T-helper 22 cell (primary cell): Measurements from ENCODE around the gene PPP3CB.

Source experiments
- DNase-seq: peaks from one replicate; pipeline ENCODE4 v3.0.0-alpha.2; 2020; ENCODE audit warnings: low read depth

The PPP3CB gene

DNA sequence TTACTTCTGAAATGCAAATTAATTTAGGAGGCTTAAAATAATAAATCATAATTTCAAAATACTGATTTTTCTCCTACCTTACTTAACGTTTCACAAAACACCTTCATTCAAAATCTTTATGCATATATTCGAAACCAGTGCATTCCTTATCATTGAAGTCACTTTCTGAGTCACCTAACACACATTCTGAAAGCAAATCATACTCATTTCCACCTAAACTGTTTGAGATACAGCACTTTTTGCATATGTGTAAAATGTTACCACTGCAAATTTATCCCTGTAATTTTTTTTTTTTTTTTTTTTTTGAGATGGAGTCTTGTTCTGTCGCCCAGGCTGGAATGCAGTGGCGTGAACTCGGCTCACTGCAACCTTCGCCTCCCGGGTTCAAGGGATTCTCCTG, 15.7 kb downstream of the PPP3CB start:
- DNase-seq = no peak

DNA sequence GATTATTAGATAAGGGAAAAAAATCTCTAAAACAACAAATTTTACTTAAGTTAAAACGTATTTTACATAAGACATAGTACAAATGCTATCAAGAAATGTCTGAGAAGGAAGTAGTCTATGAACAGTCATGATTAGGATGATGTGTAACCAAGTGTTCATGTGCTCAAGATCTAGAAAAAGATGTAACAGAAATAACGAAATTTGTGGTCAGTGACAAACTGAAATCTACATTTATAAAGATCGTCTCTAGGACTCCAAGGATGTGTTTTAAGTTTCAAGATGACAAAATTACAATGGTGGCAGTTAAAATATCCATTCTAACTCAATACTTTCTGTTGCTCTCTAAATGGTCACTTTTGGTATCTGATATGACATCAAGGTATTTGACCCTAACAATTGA, 17.2 kb downstream of the PPP3CB start:
- DNase-seq = no peak

DNA sequence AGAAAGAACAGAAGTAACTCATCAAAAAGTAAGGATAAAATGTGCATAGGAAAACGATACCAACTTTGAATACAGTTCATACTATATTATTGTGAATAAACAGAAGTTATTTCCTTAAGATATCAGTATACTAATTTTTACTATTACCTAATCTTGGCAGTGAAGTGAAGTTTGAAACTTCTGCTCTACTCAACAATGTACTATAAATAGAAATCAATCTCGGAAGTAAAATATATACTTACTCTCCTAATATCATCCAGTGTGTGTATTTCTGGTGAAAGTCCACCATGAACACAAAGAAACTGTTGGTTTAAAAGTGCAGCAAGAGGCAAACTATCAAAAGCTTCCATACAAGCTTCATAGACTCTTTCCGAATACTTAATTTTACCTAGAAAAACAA, 24.6 kb downstream of the PPP3CB start:
- no peak for DNase-seq

DNA sequence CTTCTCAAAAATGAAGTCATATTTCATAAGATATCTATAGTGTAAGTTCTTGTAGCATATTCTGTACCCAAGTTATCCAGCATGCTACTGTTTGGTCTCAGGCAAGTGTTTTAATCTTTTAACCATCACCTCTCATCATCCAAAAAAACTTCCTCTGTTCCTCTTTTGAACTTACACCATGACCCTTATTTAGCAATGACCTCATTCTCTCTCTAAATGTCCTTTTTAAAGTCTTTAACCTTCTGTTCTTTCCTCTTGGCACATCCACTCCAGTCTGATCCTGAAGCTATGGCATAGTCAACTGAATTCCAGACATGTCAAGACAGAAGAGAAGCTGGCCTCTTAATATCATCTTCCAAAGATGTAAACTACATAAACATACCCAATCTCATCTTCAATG, 26.2 kb downstream of the PPP3CB start:
- no peak for DNase-seq

DNA sequence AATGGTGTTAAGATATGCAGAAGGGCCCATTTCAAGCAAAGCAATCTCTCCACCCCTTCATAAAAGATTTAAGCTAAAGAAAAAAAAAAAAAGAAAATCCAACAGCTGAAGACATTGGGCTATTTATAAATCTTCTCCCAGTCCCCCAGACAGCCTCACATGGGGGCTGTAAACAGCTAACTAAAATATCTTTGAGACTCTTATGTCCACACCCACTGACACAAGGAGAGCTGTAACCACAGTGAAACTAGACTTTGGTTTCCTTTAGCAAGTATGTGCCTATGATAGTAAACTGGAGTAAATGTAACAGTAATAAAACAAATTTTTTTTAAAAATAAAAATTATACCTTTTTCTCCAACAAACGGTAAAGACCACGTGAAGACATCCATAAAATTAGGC, 28.6 kb downstream of the PPP3CB start:
- DNase-seq = no peak

DNA sequence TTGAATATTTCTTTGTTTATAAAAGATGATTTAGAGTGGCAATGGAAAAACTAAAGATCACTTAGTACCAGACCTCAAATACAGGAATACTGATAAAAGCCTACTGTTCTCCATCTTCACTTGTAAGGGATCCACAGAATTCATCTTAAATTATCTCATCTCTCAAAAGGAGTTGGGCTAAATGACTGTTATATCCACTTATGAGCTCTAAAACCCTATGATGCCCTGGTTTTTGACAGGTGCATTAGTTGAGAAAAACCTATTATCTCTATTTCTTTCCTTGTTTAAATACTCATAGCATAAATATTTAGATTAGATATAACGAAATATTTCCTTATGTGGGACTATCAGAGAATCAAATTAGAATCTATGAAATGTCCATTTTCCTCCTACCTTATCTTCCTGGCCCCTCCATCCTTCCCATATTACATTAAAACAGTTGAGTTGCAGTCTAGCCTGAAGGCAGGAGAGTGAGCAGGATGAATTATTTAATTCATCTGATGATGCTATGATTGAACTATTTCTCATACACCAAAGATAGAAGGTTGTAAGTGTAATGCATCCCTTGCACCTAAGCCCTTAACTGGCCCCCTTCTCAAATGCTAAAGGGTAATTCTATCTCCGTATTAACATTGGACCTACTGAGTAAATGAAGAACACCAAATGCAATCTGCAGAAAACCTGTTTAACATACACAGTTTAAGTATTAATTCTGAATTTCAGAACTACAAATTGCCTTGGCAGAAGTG, 29.7 kb downstream of the PPP3CB start:
- DNase-seq = no peak

DNA sequence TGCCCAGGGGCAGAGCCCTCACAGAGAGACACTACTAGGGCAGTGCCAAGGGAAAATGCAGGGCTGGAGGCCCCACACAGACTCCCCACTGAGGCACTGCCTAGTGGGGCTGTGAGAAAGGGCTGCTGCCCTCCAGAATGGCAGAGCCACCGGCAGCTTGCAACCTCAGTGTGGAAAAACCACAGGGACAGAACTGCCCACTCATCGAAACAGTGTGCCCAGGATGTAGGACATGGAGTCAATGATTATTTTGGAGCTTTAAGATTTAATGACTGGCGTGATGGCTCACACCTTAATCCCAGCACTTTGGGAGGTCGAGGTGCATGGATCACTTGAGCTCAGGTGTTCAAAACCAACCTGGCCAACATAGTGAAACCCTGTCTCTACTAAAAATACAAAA, 34.9 kb downstream of the PPP3CB start:
- DNase-seq = no peak

DNA sequence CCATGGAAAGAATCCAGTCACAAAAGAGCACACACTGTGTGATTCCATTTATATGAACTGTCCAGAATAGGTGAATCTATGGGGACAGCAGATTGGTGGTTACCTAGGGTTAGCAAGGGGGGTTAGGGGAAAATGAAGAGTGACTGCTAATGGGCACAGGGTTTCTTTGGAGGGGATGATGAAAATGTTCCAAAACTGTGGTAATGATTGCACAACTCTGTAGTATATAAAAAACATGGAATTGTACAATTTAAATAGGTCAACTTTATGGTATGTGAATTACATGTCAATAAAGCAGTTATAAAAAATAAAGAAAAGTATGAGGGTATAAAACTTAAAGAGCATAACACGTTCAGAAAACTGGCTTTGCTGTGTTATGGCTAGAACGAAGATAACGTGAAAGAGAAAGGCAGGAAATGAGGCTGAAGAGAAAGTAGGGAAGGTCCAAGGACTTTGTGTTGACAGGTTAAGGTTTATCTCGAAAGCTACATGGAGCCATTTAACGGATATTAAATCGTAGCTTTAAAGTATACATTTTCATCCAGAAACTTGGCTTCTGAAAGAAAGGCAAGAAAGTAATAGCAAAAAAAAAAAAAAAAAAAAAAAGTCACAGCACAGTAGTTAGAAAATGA, 36.0 kb downstream of the PPP3CB start:
- DNase-seq = no peak

DNA sequence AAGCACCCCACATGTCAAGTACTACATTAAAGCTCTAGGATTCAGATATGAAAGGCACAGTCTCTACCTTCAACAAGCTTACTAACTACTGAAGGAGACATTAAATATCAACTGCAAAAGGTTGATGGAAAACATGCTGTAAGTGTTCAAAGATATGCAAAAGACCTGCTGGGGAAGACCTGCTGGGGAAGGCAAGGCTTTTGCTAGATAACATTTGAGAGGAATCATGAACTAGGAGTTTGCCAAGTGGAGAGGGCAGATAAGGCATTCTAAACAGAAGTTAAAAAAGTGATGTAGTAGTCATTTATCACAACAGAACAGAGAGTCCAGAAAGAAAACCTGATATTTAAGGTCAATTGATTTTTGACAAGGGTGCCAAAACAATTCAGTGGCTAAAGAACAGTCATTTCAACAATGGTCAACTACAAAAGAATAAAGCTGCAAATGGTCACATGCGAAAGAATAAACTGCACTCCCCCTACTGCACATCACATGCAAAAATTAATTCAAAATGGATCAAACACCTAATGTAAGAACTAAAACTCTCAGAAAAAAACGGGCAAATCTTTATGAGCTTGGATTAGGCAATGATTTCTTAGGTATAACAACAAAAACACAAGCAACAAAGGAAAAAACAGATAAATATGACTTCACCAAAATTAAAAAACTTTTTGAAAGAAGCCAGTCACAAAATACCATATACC, 39.5 kb downstream of the PPP3CB start:
- DNase-seq = no peak

DNA sequence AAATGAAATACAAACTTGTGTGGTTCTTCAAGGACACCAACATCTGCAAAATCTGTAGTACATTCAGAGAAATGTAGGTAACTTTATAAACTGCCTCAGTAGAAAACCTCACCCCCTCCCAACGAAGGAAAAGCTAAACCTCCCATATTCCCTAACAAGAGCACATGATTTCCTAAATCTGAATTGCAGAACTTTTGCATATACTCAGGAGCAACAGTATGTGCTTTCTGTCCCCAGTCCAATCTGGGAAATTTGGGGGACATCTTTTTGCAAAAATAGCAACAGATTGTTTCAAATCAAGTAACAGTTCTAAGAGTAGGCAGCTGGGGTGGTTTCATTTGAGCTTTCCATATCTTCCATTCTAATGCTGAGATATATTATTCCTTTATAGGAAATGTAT, 46.7 kb downstream of the PPP3CB start:
- DNase-seq = no peak

DNA sequence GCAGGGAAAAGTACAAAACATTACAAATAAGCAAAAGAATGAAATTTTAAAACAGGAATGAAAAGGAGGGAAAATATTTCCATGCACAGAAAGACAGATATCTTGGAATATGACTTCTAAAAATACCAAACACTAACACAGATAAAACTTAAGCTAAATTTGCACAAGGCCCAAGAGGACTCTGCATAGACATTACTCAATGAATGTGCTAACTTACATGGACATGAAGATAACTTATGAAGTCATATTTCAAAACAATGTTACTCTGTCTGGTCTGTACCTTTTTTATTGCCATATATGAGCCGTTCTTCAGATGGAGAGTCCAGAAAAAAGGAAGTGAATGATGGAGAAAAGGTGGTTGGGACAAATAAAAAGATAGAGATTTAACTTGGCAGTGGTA, 47.4 kb downstream of the PPP3CB start:
- no peak for DNase-seq

DNA sequence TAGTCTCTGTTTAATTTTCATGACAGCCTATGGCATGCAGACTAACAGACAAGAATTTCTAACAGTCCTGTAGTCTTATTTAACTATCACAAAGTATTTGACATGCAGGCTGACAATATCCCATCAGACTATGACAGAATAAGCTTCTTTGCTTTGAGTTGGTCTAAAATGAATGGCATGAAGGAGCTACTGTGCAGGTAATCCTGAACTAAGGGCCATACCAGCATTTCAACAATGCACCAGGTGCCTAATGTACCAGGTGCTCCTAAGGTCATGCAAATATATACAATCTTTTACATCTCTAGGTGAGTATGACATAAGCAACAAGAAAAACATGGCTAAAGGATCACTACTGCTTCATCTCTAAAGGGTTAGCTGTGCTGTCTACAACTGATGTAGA, 48.9 kb downstream of the PPP3CB start:
- DNase-seq = no peak

DNA sequence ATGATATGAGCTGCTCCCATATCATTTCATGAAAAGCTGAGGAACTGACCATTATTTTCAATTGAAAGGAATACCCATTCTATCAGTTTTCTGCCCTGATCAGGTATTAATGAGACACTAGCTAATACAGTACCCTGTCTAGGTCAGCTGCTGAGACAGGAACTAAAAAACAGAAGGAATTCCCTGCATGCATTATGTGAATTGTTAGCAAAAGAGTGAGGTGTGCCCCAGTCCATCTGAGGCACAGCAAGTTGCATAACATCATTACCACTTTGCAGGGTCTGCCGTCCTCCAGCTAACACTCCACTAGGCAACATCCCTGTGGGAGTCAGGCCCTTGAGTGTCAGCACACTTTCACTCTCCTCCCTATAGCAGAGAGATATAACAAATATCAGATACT, 51.4 kb downstream of the PPP3CB start:
- no peak for DNase-seq

DNA sequence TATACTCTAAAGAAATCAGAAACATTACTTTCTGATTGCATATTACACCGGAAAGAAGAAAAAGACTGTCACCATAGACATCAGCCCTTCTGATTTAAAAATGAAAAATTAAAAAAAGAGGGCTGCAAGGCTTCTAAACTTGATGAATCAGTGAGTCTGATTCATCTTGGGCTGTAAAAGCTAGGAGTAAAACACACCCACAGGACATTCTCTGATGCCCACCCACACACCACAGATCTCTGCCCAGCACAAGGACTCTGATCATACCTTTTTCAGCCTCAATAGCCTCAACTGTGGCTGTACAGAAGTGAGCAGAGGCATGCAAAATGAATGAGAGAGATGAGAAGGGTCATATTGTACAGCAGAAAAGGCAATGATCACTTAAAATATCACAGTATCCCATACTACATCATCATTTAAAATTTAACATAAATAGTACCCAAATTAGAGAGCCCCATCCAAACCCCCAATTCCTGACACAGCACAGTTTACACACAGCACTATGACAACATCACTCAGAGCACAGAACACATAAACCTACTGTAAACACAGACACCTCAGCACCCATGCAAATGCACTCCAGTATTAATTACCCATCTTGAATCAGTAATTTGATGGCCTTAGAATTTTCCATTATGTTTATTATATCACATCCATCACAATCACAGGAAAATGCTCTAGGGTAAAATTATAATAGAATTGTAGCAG, 56.1 kb downstream of the PPP3CB start:
- DNase-seq = no peak

DNA sequence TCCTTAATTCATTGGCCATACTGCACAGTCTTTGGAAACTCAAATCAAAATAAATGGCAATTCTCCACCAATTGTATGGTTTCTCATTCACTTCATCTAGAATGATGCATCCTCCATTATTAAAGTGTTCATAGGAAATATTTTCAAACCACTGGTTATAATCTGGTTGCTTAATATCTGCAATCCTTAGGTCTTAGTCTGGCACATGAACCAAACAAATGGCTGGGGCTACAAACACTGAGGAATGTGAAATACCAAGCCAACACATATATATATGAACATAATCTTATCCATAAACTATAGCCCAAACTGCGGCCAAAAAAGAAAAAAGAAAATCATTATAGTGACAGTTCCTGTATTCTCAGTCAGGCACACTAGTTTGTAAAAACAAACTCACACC, 56.8 kb downstream of the PPP3CB start:
- no peak for DNase-seq

DNA sequence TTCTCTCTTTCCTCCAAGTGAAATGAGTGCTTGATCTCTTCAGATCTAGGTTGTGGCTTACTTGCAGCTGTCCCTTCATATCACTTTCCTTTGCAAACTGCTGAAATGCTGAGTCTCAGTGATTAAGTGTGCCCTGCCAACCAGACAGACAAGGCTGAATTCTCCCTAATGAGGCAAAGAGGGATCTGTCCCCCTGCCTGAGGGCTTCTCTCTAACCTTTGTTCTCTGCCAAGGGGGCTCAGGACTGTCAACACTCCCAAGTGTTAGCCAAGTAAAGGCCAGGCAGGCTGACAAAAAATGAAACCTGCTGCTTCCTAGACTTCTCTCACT, 62.3 kb downstream of the PPP3CB start, which contains the start of gene MSS51:
Gene MSS51, minus strand, starts transcription at position 24 of the 330 bp plus-strand sequence. CDS start 5,277 bp downstream, outside the sequence.
- no peak for DNase-seq

DNA sequence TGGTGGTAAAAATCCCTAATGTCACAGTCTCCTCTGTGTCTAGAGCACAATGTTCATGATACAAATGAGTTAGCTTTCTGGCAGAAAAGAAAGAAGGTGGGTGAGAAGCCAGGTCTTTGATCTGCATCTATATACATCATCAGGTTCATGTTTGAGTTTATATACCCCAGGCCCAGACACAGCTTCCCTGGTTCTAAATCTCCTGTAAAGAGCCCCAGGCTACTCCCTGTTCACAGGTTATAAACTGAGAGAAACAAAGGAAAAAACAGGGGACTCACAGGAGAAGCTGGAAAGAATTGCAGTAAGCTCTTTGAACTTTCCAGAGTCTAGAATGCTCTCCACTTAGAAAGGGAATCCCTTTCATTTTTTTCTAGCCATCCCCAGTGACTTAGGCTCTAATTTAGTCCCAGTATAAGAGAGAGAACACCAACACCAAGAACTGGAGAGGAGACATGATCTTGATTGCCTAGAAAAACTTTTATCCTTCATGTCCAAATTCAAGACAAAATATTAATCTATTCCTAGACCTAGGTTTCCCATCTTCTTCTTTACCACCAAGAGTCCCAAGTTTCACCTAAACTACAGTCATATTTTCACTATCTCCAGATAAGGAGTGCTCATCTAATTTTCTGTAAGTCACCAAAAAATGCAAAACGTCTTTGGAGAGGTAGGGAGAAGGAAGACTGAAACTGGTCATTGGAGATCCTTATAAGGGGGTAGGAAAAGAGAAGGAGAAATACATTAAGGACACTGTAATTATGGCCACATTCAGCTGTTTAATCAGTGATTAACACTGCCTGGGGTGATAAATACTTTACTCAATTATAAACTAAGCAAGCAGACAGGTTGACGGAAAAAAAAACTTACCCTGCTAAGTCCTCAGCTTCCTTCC, 62.9 kb downstream of the PPP3CB start:
- DNase-seq = no peak

DNA sequence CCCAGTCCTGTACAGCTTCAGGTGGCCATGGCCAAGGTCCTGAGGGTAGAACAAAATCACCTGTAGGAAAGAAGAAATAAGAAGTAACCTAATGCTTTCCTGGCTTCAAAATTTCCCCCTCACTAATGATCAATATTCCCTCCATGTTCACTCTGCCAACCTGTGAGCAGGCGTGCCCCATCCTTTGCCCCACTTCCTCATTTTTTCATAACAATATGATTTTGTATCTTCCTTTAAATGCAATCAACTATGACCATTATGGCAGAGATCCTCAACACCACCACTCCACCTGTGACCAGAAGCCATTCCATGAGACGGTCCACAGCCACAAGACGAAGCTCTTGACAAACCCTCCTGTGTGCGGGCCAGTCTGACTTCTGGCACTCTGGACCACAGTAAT, 69.5 kb downstream of the PPP3CB start:
- DNase-seq = no peak

DNA sequence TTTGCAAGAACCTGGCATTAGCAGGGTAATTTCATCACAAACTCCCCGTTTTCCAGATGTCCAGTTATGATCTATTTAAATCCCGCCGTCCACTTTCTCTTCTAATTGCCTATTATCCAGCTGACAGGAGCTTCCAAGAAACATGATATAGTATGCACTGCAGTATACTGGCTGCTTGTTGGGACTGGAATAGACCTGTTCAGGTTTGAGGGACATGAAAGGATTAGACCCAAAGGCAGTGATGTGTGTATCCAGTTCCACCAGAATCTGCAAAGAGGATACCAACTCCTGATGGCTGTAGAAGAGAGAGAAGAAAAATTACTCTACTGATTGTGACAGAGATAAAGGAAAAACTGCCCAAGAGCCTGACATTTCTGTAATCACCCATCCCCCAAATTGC, 71.3 kb downstream of the PPP3CB start:
- DNase-seq = no peak

DNA sequence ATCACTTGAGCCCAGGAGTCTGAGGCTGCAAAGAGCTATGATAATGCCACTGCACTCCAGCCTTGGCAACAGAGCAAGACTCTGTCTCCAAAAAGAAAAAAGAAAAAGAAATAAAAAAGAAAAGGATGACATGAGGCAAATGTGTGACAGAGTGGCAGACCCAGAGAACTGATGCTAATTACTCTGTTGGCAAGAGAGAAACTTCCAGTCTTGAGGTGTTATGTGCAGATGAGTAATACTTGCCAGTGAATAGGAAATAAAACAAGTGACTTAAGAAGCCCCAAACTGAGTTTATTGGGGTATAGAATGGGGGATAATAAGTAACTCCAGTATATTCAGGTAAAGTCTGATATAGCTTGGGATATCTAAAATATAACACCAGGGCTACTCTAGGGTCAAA, 72.5 kb downstream of the PPP3CB start:
- DNase-seq = no peak

DNA sequence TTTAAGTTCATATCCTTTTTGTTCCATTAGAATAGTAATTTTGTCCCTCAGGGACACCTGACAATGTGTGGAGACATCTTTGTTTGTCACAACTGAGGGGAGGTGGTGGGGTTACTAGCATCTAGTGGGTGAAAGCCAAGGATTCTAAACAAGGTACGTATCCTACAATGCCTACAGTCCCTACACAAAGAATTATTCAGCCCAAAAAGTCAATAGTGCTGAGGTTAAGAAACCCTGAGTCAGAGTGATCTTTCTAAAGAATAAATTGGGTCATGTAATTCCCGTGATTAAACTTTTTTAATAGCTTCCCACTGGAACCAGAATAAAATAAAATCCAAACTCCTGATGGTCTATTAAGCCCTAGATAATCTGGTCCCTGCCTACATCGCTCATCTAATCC, 79.3 kb downstream of the PPP3CB start:
- no peak for DNase-seq
